OCI-LY7 (cell line): Measurements from ENCODE around the gene GOLM1. TPM values are rescaled to one million over a fixed set of nuclear protein-coding genes. Genes with fewer than 3 reads are reported as not detected.

Experiments
- BruUV-seq: library from RNA; stranded (reverse); fragments of 400-500 nt; replicated peaks from 2 replicates; lab custom pipeline; 2021; lab: Mats Ljungman, UMichigan
- CTCF ChIA-PET: fragments of 300-600 bp; sonication (Branson Sonifier 250); formaldehyde crosslinking; loops from one replicate; lab custom pipeline; 2022; ENCODE audit warnings: antibody characterized with exemption; ENCODE audit not compliant: unreplicated experiment; lab: Charles Lee
- POLR2A ChIA-PET: fragments of 300-600 bp; sonication (Branson Sonifier 250); formaldehyde crosslinking; loops from one replicate; lab custom pipeline; 2022; ENCODE audit warnings: antibody characterized with exemption; lab: Charles Lee
- DNase-seq: peaks from one replicate; pipeline ENCODE4 v3.0.0-alpha.2; 2015; ENCODE audit warnings: low spot score
- H2AFZ ChIP-seq: fragments of 200-600 bp; sonication (generic), shearing (Covaris generic); 2 replicates; pipeline ENCODE4 v1.6.1; 2014; ENCODE audit warnings: mild to moderate bottlenecking, antibody characterized with exemption, low read length, moderate library complexity
- H3K27ac ChIP-seq: fragments of 200-600 bp; sonication (generic); 2 replicates; pipeline ENCODE4 v1.5.1; 2014; ENCODE audit warnings: mixed run types, low read depth, mild to moderate bottlenecking, moderate library complexity, low read length, inconsistent platforms; ENCODE audit not compliant: poor library complexity, severe bottlenecking
- H3K36me3 ChIP-seq: fragments of 200-600 bp; sonication (generic); 2 replicates; pipeline ENCODE4 v1.6.1; 2014; ENCODE audit warnings: mild to moderate bottlenecking, antibody characterized with exemption, low read length, moderate library complexity, mixed read lengths; ENCODE audit not compliant: insufficient read depth
- H3K4me1 ChIP-seq: fragments of 200-600 bp; sonication (generic); 2 replicates; pipeline ENCODE4 v1.5.1; 2014; ENCODE audit warnings: mild to moderate bottlenecking, low read length; ENCODE audit not compliant: insufficient read depth, poor library complexity, severe bottlenecking
- H3K4me2 ChIP-seq: fragments of 200-600 bp; sonication (generic); 2 replicates; pipeline ENCODE4 v1.6.1; 2014; ENCODE audit warnings: mild to moderate bottlenecking, low read length
- H3K4me3 ChIP-seq: fragments of 200-600 bp; sonication (generic); 2 replicates; pipeline ENCODE4 v1.5.1; 2014; ENCODE audit warnings: mild to moderate bottlenecking, low read depth, low read length; ENCODE audit not compliant: poor library complexity, severe bottlenecking
- H3K79me2 ChIP-seq: fragments of 200-600 bp; sonication (generic); 2 replicates; pipeline ENCODE4 v1.6.1; 2016; ENCODE audit warnings: low read depth, mild to moderate bottlenecking, low read length, moderate library complexity, mixed read lengths; ENCODE audit not compliant: insufficient read depth
- H3K9me2 ChIP-seq: fragments of 200-600 bp; sonication (generic); 2 replicates; pipeline ENCODE4 v1.6.1; 2016; ENCODE audit warnings: mild to moderate bottlenecking, low read length, mixed read lengths; ENCODE audit not compliant: insufficient read depth
- H3K9me3 ChIP-seq: fragments of 200-600 bp; sonication (generic); 2 replicates; pipeline ENCODE4 v1.6.1; 2014; ENCODE audit warnings: mild to moderate bottlenecking, mixed run types, low read length, mixed read lengths
- H4K20me1 ChIP-seq: fragments of 200-600 bp; sonication (generic); 2 replicates; pipeline ENCODE4 v1.6.1; 2014; ENCODE audit warnings: mild to moderate bottlenecking, antibody characterized with exemption, low read length, moderate library complexity, mixed read lengths; ENCODE audit not compliant: insufficient read depth
- EZH2phosphoT487 ChIP-seq: fragments of 200-600 bp; sonication (generic); IDR thresholded peaks from 2 replicates; pipeline ENCODE4 v1.6.1; 2018; ENCODE audit warnings: low read depth, borderline replicate concordance, mild to moderate bottlenecking, mixed run types, antibody characterized with exemption, low read length, moderate library complexity, mixed read lengths
- intact Hi-C: fragments of 100-400 bp; cut with micrococcal nuclease; formaldehyde crosslinking; loops from one replicate; pipeline ENCODE4 v1.10.0; 2022; ENCODE audit not compliant: unreplicated experiment
- total RNA-seq, 2 experiments: library from RNA; depleted of rRNA in 1 of 2; stranded (reverse); fragments of >200 nt in 1 of 2; shearing (Covaris generic) in 1 of 2; gene quantifications; 2 replicates each; pipeline ENCODE4 v1.2.3, GENCODE V29; 2014 to 2022
- TF ChIP-seq, protein P1 (sequence below): fragments of 200-600 bp; sonication (generic); conservative IDR thresholded peaks from 2 replicates; pipeline ENCODE4 v1.5.1; 2014; ENCODE audit warnings: mild to moderate bottlenecking, antibody characterized with exemption, low read length, moderate library complexity, mixed read lengths

GOLM1 gene
- total RNA-seq, 2 experiments from 2014 or later: 0.16 TPM; not detected in 1

GRCh38 chr9:86142973-86143372 lies 43.6 kb upstream of the GOLM1 start:
- DNase-seq: no peak
- Histone ChIP-seq H3K9me3 (no peaks in the 10 kb centered on the region), H3K79me2 (no peaks in the 10 kb centered on the region), H3K27ac (no peak overlapping the region), H3K4me1 (no peaks in the 10 kb centered on the region), H2AFZ (no peak overlapping the region), H4K20me1 (no peaks in the 10 kb centered on the region), H3K4me3 (no peak overlapping the region), H3K36me3 (no peaks in the 10 kb centered on the region), H3K4me2 (no peak overlapping the region), H3K9me2 (no peaks in the 10 kb centered on the region)
- TF ChIP-seq EZH2phosphoT487: no peak
- TF ChIP-seq, protein P1, sequence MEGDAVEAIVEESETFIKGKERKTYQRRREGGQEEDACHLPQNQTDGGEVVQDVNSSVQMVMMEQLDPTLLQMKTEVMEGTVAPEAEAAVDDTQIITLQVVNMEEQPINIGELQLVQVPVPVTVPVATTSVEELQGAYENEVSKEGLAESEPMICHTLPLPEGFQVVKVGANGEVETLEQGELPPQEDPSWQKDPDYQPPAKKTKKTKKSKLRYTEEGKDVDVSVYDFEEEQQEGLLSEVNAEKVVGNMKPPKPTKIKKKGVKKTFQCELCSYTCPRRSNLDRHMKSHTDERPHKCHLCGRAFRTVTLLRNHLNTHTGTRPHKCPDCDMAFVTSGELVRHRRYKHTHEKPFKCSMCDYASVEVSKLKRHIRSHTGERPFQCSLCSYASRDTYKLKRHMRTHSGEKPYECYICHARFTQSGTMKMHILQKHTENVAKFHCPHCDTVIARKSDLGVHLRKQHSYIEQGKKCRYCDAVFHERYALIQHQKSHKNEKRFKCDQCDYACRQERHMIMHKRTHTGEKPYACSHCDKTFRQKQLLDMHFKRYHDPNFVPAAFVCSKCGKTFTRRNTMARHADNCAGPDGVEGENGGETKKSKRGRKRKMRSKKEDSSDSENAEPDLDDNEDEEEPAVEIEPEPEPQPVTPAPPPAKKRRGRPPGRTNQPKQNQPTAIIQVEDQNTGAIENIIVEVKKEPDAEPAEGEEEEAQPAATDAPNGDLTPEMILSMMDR: no peak
- BruUV-seq: no TSS peak
- intact Hi-C loops: no loop called here
- ChIA-PET POLR2A (no interaction called here), CTCF (no interaction called here)

DNA sequence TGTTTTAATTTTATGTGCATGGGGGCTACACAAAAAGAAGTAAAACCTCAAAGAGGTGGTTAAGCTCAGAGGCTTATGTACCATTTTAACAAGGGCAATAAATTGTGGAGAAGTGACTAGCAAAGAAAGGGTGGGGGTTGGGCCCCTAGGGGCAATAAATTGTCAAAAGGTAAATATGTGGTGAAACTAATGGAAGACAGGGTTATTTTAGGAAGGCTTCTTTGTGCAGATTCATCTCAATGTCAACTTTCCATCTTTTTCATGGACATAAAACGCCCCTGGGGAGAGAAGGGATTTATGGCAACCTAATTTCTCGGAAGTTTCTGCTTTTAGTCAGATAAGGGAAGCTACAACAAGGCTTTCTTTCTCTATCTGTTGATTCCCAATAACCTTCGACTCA lies 42.5 kb upstream of the GOLM1 start:
- ChIA-PET CTCF (interaction anchor here (0.6 kb wide), 1 partner anchor 929 kb away, joined by 3 read pairs; no protein-coding TSS in a partner anchor), POLR2A (interaction anchor here (0.6 to 0.9 kb wide), 2 partner anchors 12 to 267 kb away, joined by 3 to 7 read pairs; no protein-coding TSS in a partner anchor)
- H3K36me3 ChIP-seq: no peaks in the 10 kb centered on the region
- no peak overlapping the region for H2AFZ ChIP-seq
- no peaks in the 10 kb centered on the region for H3K79me2 ChIP-seq
- no peak overlapping the region for H3K4me3 ChIP-seq
- no peak for DNase-seq
- no peaks in the 10 kb centered on the region for H3K9me2 ChIP-seq
- TF ChIP-seq, protein P1: no peak
- no peak for TF ChIP-seq EZH2phosphoT487
- intact Hi-C loops: no loop called here
- no peaks in the 10 kb centered on the region for H3K9me3 ChIP-seq
- no peaks in the 10 kb centered on the region for H4K20me1 ChIP-seq
- no peak overlapping the region for H3K4me2 ChIP-seq
- no TSS peak for BruUV-seq
- no peaks in the 10 kb centered on the region for H3K4me1 ChIP-seq
- no peak overlapping the region for H3K27ac ChIP-seq

DNA sequence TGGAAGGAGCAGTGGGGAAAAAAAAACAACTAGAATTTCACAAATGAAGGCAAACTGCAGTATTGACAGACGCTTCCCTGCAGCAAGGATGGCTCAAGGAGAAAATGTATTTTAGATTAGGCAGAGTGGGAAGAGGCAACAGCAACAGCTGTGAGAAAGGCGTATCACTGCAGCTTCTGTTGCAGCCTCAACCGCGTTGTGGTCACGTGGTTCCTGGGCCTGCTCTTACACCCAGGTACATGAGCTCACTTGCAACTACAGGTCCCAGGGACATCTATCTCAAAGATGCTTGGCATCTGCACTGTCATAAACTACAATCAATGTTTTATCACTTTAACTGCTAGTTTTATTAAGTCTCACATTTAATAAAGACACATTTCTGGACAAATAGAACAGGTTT lies 36.0 kb upstream of the GOLM1 start:
- H3K4me2 ChIP-seq: no peak overlapping the region
- intact Hi-C loops: no loop called here
- H3K27ac ChIP-seq: no peak overlapping the region
- no peaks in the 10 kb centered on the region for H3K4me1 ChIP-seq
- H3K4me3 ChIP-seq: no peak overlapping the region
- H3K36me3 ChIP-seq: no peaks in the 10 kb centered on the region
- no peak overlapping the region for H2AFZ ChIP-seq
- POLR2A ChIA-PET: interaction anchor here (0.7 kb wide), 1 partner anchor 56 kb away, joined by 4 read pairs; no protein-coding TSS in a partner anchor
- no peak for DNase-seq
- no TSS peak for BruUV-seq
- H4K20me1 ChIP-seq: no peaks in the 10 kb centered on the region
- H3K79me2 ChIP-seq: no peaks in the 10 kb centered on the region
- TF ChIP-seq EZH2phosphoT487: no peak
- TF ChIP-seq, protein P1: no peak
- CTCF ChIA-PET: no interaction called here
- no peaks in the 10 kb centered on the region for H3K9me3 ChIP-seq
- H3K9me2 ChIP-seq: no peaks in the 10 kb centered on the region
